ENCODE data around the gene TMA16.

DNA sequence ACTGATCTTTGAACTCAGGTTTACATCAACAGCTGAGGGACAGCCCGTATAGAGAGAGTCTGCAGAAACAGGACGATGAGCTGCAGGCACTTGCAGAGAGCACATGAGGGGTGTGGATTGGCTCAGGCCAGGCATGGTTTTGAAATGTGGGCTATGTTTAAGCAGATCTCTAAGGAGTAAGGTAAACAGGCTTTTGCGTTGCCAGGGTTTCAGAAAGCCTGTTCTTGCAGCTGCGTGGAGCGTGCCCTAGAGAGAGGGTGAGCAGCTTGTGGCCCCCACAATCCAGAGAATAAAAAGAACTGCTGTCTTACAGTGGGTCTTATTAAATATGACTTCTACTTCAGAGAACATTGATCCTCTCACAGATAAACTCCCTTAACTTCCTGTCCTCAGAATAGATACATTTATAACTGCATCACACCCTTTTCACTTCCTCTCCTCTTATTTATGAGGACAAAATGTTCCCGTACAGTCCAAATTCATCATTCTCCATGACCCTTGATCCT lies 64.1 kb downstream of the TMA16 start:
- TF ChIP-seq, protein P1, sequence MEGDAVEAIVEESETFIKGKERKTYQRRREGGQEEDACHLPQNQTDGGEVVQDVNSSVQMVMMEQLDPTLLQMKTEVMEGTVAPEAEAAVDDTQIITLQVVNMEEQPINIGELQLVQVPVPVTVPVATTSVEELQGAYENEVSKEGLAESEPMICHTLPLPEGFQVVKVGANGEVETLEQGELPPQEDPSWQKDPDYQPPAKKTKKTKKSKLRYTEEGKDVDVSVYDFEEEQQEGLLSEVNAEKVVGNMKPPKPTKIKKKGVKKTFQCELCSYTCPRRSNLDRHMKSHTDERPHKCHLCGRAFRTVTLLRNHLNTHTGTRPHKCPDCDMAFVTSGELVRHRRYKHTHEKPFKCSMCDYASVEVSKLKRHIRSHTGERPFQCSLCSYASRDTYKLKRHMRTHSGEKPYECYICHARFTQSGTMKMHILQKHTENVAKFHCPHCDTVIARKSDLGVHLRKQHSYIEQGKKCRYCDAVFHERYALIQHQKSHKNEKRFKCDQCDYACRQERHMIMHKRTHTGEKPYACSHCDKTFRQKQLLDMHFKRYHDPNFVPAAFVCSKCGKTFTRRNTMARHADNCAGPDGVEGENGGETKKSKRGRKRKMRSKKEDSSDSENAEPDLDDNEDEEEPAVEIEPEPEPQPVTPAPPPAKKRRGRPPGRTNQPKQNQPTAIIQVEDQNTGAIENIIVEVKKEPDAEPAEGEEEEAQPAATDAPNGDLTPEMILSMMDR (IDR thresholded peaks at IDR 0.05; ENCODE audit: extremely low read depth in 1 of 2, insufficient read depth in 1 of 2, low read depth in 1 of 2, low read length in 2 of 2): no peak
- TF ChIP-seq, protein P2, sequence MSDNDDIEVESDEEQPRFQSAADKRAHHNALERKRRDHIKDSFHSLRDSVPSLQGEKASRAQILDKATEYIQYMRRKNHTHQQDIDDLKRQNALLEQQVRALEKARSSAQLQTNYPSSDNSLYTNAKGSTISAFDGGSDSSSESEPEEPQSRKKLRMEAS (IDR thresholded peaks at IDR 0.05; ENCODE audit: insufficient read depth, insufficient read length): no peak
- TF ChIP-seq POLR2A (IDR thresholded peaks at IDR 0.05; ENCODE audit: low read depth, low read length) (no peak), POLR2AphosphoS5 (IDR thresholded peaks at IDR 0.05; ENCODE audit: insufficient read depth, low read depth, low read length) (no peak)

Data from endothelial cell of umbilical vein (primary cell).